Measurements from ENCODE around the gene MPC2. TPM values are rescaled to one million over a fixed set of nuclear protein-coding genes. Genes with fewer than 3 reads are reported as not detected.
"Not testable (repeated sequence)": the region's sequence is repeated elsewhere in the genome, so short reads cannot be mapped to it uniquely, and the experiment has no call there.

MPC2 gene
- total RNA-seq, 1 donor from 2014 or later: 35.1 TPM

DNA sequence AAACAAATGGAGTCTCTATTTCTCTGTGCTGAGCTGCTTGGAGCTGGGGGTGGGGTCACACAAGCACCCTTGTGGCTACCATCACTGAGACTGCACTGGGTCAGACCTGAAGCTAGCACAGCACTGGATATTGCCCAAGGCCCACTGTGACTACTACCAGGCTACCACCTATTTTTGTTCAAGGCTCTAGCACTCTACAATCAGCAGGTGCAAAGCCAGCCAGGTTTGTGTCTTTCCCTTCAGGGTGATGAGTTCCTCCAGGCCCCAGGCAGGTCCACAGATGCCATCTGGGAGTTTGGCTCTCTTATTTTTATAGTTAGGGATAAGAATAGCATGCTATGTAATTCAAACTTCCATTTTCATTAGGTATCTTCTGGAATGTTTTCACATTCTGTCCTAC lies 46.5 kb downstream of the MPC2 start:
- Mint-ChIP-seq H3K4me1 (no peaks in the 10 kb centered on the region), H3K4me3 (no peak overlapping the region), H3K27me3 (ENCODE audit: low read depth) (no peaks in the 10 kb centered on the region), H3K9me3 (peaks cover 5% of the 10 kb centered on the region), H3K27ac (ENCODE audit: unreplicated experiment) (no peak overlapping the region), H3K36me3 (ENCODE audit: low read depth) (peaks cover 4% of the 10 kb centered on the region)
- DNase-seq (ENCODE audit: low read depth, low spot score): no peak
- TF ChIP-seq, protein P1, sequence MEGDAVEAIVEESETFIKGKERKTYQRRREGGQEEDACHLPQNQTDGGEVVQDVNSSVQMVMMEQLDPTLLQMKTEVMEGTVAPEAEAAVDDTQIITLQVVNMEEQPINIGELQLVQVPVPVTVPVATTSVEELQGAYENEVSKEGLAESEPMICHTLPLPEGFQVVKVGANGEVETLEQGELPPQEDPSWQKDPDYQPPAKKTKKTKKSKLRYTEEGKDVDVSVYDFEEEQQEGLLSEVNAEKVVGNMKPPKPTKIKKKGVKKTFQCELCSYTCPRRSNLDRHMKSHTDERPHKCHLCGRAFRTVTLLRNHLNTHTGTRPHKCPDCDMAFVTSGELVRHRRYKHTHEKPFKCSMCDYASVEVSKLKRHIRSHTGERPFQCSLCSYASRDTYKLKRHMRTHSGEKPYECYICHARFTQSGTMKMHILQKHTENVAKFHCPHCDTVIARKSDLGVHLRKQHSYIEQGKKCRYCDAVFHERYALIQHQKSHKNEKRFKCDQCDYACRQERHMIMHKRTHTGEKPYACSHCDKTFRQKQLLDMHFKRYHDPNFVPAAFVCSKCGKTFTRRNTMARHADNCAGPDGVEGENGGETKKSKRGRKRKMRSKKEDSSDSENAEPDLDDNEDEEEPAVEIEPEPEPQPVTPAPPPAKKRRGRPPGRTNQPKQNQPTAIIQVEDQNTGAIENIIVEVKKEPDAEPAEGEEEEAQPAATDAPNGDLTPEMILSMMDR (conservative IDR thresholded peaks at IDR 0.05): no peak

DNA sequence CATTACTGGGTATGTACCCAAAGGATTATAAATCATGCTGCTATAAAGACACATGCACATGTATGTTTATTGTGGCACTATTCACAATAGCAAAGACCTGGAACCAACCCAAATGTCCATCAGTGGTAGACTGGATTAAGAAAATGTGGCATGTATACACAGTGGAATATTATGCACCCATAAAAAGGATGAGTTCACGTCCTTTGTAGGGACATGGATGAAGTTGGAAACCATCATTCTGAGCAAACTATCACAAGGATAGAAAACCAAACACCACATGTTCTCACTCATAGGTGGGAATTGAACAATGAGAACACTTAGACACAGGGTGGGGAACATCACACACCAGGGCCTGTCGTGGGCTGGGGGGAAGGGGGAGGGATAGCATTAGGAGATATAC lies 49.7 kb downstream of the MPC2 start:
- DNase-seq (ENCODE audit: low read depth, low spot score); H3K36me3 Mint-ChIP-seq (ENCODE audit: low read depth); H3K27me3 Mint-ChIP-seq (ENCODE audit: low read depth); H3K4me1 Mint-ChIP-seq; H3K27ac Mint-ChIP-seq (ENCODE audit: unreplicated experiment); H3K9me3 Mint-ChIP-seq; H3K4me3 Mint-ChIP-seq: not testable (repeated sequence)

DNA sequence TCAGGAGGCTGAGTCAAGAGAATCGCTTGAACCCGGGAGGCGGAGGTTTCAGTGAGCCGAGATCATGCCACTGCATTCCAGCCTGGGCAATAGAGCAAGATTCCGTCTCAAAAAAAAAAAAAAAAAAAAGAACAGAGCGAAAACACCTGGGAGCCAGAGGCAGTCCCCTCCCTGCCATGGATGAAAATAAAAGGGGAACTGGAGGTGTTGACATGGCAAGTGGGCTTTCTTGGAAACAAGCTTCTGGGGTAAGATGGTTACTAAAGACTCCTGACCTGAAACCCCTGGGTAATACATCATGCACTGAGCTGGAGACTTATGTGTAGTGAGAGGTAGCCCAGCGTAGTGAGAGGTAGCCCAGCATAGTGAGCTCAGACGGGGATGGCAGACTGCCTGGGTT lies 54.5 kb downstream of the MPC2 start:
- TF ChIP-seq, protein P1 (conservative IDR thresholded peaks at IDR 0.05): no peak
- peaks cover 4% of the 10 kb centered on the region for H3K9me3 Mint-ChIP-seq
- H3K4me1 Mint-ChIP-seq: no peaks in the 10 kb centered on the region
- H3K27ac Mint-ChIP-seq (ENCODE audit: unreplicated experiment): no peak overlapping the region
- H3K36me3 Mint-ChIP-seq (ENCODE audit: low read depth): no peaks in the 10 kb centered on the region
- no peaks in the 10 kb centered on the region for H3K27me3 Mint-ChIP-seq (ENCODE audit: low read depth)
- no peak overlapping the region for H3K4me3 Mint-ChIP-seq
- DNase-seq (ENCODE audit: low read depth, low spot score): no peak

DNA sequence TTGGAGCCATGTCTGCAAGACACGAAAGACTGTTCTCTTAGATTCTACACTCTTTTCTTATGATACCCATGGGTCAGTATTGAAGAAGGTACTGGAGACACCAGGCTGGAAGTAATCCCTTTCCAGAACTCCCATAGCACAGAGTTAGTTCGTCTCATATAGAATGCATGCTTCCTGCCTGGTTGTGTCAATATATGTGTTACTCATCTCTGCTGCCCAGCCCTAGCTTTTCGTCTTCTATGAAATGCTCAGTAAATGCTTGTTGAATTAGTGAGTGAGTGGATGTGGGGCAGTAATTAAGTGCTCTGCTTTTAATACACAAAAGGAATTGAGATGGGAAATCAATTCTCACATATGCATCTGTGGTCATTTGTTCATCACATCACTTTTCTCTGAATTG lies 55.1 kb downstream of the MPC2 start:
- H3K36me3 Mint-ChIP-seq (ENCODE audit: low read depth): no peaks in the 10 kb centered on the region
- TF ChIP-seq, protein P1 (conservative IDR thresholded peaks at IDR 0.05): no peak
- peaks cover 4% of the 10 kb centered on the region for H3K9me3 Mint-ChIP-seq
- H3K4me3 Mint-ChIP-seq: no peak overlapping the region
- no peaks in the 10 kb centered on the region for H3K27me3 Mint-ChIP-seq (ENCODE audit: low read depth)
- H3K4me1 Mint-ChIP-seq: no peaks in the 10 kb centered on the region
- no peak for DNase-seq (ENCODE audit: low read depth, low spot score)
- no peak overlapping the region for H3K27ac Mint-ChIP-seq (ENCODE audit: unreplicated experiment)

DNA sequence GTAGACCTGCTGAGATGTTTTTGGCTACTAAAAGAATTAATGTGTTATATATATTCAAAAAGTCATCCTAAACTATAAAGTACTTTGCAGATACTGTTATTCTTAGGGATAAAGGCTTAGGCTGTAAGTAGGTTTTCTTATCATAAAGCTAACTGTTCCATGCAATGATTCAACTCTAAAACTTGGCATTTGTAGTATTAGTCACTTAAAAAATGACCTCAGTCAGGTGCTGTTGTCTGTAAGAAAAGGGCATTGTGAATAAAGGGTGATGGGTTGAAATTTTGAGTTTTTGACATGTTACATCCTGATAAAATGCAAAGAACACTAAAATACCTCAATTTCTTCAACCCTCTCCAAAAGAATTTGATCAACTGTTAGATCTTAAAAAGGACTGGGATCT lies 55.8 kb downstream of the MPC2 start:
- peaks cover 4% of the 10 kb centered on the region for H3K9me3 Mint-ChIP-seq
- no peaks in the 10 kb centered on the region for H3K27me3 Mint-ChIP-seq (ENCODE audit: low read depth)
- no peak overlapping the region for H3K4me3 Mint-ChIP-seq
- DNase-seq (ENCODE audit: low read depth, low spot score): no peak
- no peaks in the 10 kb centered on the region for H3K4me1 Mint-ChIP-seq
- TF ChIP-seq, protein P1 (conservative IDR thresholded peaks at IDR 0.05): no peak
- no peak overlapping the region for H3K27ac Mint-ChIP-seq (ENCODE audit: unreplicated experiment)
- no peaks in the 10 kb centered on the region for H3K36me3 Mint-ChIP-seq (ENCODE audit: low read depth)

DNA sequence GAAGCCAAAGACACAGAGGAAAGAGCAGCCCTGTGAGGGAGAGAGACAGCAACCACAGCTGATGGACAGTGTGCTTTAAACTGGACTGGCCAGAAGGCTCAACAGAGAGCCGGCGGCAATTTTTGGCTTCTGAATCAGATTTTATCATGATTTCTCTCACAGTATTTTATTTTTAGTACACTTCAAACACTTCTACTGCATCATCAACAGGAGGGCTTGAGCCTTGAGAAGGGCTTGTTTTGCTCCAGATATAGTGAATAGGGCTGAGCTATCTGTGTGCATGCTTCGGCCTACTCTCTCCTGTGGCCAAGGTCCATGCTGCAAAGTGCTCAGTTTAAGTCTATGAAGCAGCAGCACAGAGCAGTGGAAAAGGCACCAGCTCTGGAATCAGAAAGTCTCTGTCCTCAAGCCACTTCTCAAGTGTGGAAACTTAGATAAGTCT lies 56.3 kb downstream of the MPC2 start:
- DNase-seq (ENCODE audit: low read depth, low spot score): no peak
- Mint-ChIP-seq H3K4me1 (no peaks in the 10 kb centered on the region), H3K36me3 (ENCODE audit: low read depth) (no peaks in the 10 kb centered on the region), H3K27ac (ENCODE audit: unreplicated experiment) (no peak overlapping the region), H3K4me3 (no peak overlapping the region), H3K27me3 (ENCODE audit: low read depth) (no peaks in the 10 kb centered on the region), H3K9me3 (peaks cover 4% of the 10 kb centered on the region)
- TF ChIP-seq, protein P1 (conservative IDR thresholded peaks at IDR 0.05): no peak
